ENCODE results near the gene SBNO2.

DNA sequence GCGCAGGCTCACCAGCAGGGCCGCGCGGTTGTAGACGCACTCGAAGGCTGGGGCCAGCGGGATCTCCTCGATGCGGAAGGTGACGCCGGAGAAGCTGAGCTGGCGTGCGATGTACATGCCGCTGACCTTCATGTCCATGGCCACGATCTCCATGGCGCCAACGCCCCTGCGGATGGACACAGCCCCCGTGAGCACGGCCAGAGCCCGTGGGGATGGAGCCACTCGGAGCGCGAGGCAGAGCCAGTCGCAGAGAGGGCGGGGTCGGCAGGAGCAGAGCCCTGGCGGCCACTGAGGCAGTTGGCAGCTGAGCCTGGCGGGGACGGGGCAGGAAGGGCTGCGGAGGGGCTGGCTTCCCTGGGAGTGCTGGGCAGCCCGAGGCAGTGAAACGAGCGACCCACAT lies 55.1 kb downstream of the SBNO2 start:
- TF ChIP-seq POLR2A (IDR thresholded peaks at IDR 0.05; ENCODE audit: low read depth, low read length) (no peak), POLR2AphosphoS5 (IDR thresholded peaks at IDR 0.05; ENCODE audit: insufficient read depth, low read depth, low read length) (no peak), JUN (IDR thresholded peaks at IDR 0.05; ENCODE audit: borderline replicate concordance, insufficient read depth, insufficient read length, low read depth) (no peak), EZH2 (IDR thresholded peaks at IDR 0.05; ENCODE audit: borderline replicate concordance, low read depth, low read length, severe bottlenecking) (no peak)
- TF ChIP-seq, protein P1, sequence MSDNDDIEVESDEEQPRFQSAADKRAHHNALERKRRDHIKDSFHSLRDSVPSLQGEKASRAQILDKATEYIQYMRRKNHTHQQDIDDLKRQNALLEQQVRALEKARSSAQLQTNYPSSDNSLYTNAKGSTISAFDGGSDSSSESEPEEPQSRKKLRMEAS (IDR thresholded peaks at IDR 0.05; ENCODE audit: insufficient read depth, insufficient read length): no peak
- TF ChIP-seq, protein P2, sequence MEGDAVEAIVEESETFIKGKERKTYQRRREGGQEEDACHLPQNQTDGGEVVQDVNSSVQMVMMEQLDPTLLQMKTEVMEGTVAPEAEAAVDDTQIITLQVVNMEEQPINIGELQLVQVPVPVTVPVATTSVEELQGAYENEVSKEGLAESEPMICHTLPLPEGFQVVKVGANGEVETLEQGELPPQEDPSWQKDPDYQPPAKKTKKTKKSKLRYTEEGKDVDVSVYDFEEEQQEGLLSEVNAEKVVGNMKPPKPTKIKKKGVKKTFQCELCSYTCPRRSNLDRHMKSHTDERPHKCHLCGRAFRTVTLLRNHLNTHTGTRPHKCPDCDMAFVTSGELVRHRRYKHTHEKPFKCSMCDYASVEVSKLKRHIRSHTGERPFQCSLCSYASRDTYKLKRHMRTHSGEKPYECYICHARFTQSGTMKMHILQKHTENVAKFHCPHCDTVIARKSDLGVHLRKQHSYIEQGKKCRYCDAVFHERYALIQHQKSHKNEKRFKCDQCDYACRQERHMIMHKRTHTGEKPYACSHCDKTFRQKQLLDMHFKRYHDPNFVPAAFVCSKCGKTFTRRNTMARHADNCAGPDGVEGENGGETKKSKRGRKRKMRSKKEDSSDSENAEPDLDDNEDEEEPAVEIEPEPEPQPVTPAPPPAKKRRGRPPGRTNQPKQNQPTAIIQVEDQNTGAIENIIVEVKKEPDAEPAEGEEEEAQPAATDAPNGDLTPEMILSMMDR (IDR thresholded peaks at IDR 0.05; ENCODE audit: extremely low read depth in 1 of 2, insufficient read depth in 1 of 2, low read depth in 1 of 2, low read length in 2 of 2): no peak

All from endothelial cell of umbilical vein (primary cell).